Vagina (tissue), 2 donors: ENCODE data around the gene PKD1. TPM values are rescaled to one million over a fixed set of nuclear protein-coding genes. Genes with fewer than 3 reads are reported as not detected.
"Not testable (repeated sequence)": the region's sequence is repeated elsewhere in the genome, so short reads cannot be mapped to it uniquely, and the experiment has no call there.

ENCODE experiments used
- DNase-seq, 2 donors: peaks; one replicate each; pipeline ENCODE4 v3.0.0-alpha.2; 2017; ENCODE audit errors: extremely low spot score in 2 of 2
- H3K27ac ChIP-seq: fragments of 200-600 bp; sonication (generic); one replicate; pipeline ENCODE4 v1.5.1; 2019
- H3K27me3 ChIP-seq: fragments of 200-600 bp; sonication (generic); one replicate; pipeline ENCODE4 v1.5.1; 2019
- H3K36me3 ChIP-seq, 2 donors: fragments of 200-600 bp; sonication (generic); one replicate each; pipeline ENCODE4 v1.5.1; 2017 to 2019
- H3K4me1 ChIP-seq: fragments of 200-600 bp; sonication (generic); one replicate; pipeline ENCODE4 v1.5.1; 2019
- H3K4me3 ChIP-seq, 2 donors: fragments of 200-600 bp; sonication (generic); 1 replicate in 1 of 2; 2 replicates in 1 of 2; pipeline ENCODE4 v1.5.1; 2016 to 2019
- H3K9me3 ChIP-seq: fragments of 200-600 bp; sonication (generic); one replicate; pipeline ENCODE4 v1.5.1; 2019
- POLR2A ChIP-seq, 2 donors: fragments of 450-650 bp; IDR thresholded peaks; one replicate each; pipeline ENCODE4 v1.6.1; 2017; ENCODE audit warnings: antibody characterized with exemption in 2 of 2, mild to moderate bottlenecking in 2 of 2, moderate library complexity in 2 of 2
- POLR2AphosphoS5 ChIP-seq, 2 donors: sonication (generic); formaldehyde crosslinking; IDR thresholded peaks; one replicate each; pipeline ENCODE4 v1.9.0; 2017; ENCODE audit warnings: antibody characterized with exemption in 2 of 2, mild to moderate bottlenecking in 2 of 2, low read depth in 1 of 2; ENCODE audit not compliant: insufficient read depth in 1 of 2
- intact Hi-C: fragments of 100-400 bp; cut with DNase I; formaldehyde crosslinking; loops from one replicate; pipeline ENCODE4 v1.15.1; 2023
- total RNA-seq: library from RNA; depleted of rRNA; stranded (reverse); fragments of >200 nt; gene quantifications from one replicate; pipeline ENCODE4 v1.2.3, GENCODE V29; 2016
- TF ChIP-seq, protein P1 (sequence below), 3 experiments: fragments of 450-650 bp in 2 of 3; fragments of 200-600 bp in 1 of 3; sonication (generic) in 1 of 3; IDR thresholded peaks; one replicate each; pipeline ENCODE4 v1.5.1; 2017 to 2019; ENCODE audit warnings: antibody characterized with exemption in 3 of 3, mild to moderate bottlenecking in 2 of 3, moderate library complexity in 2 of 3

PKD1 gene
- 153 TPM for total RNA-seq

DNA sequence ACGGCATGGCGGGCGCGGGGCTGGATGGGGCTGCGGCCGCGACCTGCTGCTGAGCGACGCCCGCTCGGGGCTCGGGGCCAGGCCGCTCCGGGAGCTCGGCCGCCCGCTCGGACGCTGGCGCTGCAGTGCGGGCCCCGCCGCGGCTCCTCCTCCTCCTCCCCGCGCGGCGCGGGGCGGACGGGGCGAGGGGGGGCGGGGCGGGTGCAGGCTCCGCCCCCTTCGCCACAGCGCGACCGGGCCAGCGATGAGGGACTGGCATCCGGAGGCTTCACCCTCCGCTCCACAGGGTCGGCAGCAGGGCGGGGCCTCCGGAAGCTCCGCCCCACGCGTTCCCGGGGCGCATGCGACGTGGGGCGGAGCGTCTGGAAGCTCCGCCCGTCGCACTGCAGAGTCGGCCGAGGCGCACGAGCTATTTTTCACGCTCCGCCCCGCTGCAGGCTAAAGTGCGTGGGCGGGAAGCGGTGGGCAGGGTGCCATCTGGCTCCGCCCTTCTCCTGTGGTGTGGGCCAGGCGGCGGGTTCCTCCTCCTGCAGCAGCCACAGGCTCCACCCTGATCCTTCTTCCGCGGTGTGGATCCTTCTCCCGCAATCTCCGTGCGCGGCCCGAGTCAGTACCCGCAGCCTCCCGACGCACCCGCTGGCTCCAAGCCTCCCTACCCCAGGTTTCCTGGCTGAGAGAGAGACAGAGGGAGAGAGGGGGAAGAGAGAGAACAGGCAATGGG, at the start of gene PKD1:
PKD1 (minus strand) TSS at position 129 of the 721 bp plus-strand sequence. CDS start 209 bp downstream, outside the sequence.
- intact Hi-C loops, H3K27me3 ChIP-seq, H3K9me3 ChIP-seq, H3K36me3 ChIP-seq: not testable (repeated sequence)
- DNase-seq: peak in 1 of 2 donors; percentile 91
- Histone ChIP-seq H3K27ac (peak within 1 kb of the TSS; percentile 75), H3K4me1 (peaks cover 30% of the 10 kb centered on the region), H3K4me3 (peak within 1 kb of the TSS; percentile 52 to 60)
- peak in 1 of 2 donors; percentile 67 for TF ChIP-seq POLR2A (IDR thresholded peaks at IDR 0.05)
- TF ChIP-seq POLR2AphosphoS5 (IDR thresholded peaks at IDR 0.05; ENCODE audit: insufficient read depth in 1 of 2, low read depth in 1 of 2): peak; percentile 67 to 82

DNA sequence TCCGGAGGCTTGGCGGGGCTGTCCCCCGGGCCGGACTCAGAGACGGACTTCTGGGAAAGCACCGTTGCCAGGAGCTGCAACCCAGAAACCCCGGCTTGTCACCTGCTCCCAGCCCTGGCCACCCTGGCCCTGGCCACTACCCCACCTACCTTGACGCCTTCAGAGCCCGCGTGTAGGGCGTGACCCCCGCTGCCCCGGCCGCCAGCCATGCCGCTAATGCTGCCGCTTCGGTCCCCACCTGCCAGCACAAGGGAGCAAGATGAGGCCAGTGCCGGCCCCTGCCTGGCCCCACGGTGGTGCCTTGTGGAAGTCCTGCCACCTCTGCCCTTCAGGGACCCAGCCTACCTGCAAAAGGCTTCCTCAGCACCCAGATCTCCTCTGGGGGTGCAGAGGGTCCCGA, 49.3 kb upstream of the PKD1 start:
- no peak for DNase-seq
- H3K9me3 ChIP-seq: no peaks in the 10 kb centered on the region
- no peaks in the 10 kb centered on the region for H3K36me3 ChIP-seq
- H3K4me3 ChIP-seq: no peak overlapping the region
- intact Hi-C loops: no loop called here
- H3K27me3 ChIP-seq: no peaks in the 10 kb centered on the region
- no peak overlapping the region for H3K27ac ChIP-seq
- H3K4me1 ChIP-seq: no peaks in the 10 kb centered on the region
- TF ChIP-seq POLR2AphosphoS5 (IDR thresholded peaks at IDR 0.05; ENCODE audit: insufficient read depth in 1 of 2, low read depth in 1 of 2) (no peak), POLR2A (IDR thresholded peaks at IDR 0.05) (no peak)
- TF ChIP-seq, protein P1, sequence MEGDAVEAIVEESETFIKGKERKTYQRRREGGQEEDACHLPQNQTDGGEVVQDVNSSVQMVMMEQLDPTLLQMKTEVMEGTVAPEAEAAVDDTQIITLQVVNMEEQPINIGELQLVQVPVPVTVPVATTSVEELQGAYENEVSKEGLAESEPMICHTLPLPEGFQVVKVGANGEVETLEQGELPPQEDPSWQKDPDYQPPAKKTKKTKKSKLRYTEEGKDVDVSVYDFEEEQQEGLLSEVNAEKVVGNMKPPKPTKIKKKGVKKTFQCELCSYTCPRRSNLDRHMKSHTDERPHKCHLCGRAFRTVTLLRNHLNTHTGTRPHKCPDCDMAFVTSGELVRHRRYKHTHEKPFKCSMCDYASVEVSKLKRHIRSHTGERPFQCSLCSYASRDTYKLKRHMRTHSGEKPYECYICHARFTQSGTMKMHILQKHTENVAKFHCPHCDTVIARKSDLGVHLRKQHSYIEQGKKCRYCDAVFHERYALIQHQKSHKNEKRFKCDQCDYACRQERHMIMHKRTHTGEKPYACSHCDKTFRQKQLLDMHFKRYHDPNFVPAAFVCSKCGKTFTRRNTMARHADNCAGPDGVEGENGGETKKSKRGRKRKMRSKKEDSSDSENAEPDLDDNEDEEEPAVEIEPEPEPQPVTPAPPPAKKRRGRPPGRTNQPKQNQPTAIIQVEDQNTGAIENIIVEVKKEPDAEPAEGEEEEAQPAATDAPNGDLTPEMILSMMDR (IDR thresholded peaks at IDR 0.05): no peak

DNA sequence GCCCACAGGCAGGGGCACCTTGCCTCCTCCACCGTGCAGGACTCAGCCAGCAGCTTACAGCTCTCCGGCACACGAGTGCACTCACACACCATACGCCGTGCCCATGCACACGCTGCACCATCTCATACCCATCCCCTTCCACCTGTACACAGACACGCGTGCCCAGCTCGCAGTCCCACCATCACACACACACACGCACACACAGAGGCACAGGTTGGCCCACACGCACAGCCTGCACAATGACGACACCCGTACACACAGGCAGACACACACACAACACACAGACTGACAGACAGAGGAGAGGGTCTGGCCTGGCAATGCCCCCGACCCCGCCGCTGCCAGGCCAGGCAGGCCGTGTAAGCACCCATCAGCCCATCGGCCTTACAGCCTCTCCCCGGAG, 48.6 kb upstream of the PKD1 start:
- intact Hi-C loops: no loop called here

DNA sequence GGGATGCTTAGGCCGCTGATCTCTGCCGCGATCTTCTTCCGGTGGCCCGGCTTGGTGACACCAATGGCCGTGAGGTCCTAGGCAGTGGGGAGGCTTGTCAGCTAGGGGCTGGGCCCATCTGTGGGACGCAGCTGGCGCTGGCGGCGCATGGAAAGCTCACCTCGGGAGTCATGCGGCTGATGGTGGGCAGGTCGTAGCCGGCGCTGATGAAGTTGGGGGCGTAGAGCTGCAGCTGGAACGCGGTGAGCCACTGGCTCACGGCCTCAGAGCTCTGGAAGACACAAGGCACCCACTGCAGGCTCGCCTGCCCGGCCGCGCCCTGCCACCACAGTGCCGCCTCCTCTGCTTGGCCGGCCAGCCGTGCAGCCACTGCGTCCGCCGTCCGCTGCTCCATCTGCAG, 48.0 kb upstream of the PKD1 start:
- no peaks in the 10 kb centered on the region for H3K36me3 ChIP-seq
- H3K9me3 ChIP-seq: no peaks in the 10 kb centered on the region
- no peak for DNase-seq
- intact Hi-C loops: no loop called here
- no peaks in the 10 kb centered on the region for H3K27me3 ChIP-seq
- TF ChIP-seq POLR2A (IDR thresholded peaks at IDR 0.05): no peak
- TF ChIP-seq, protein P1 (IDR thresholded peaks at IDR 0.05): no peak
- TF ChIP-seq POLR2AphosphoS5 (IDR thresholded peaks at IDR 0.05; ENCODE audit: insufficient read depth in 1 of 2, low read depth in 1 of 2): no peak
- no peak overlapping the region for H3K27ac ChIP-seq
- H3K4me1 ChIP-seq: peaks cover 6% of the 10 kb centered on the region
- no peak overlapping the region for H3K4me3 ChIP-seq

More for the DNA sequence above, 48.6 kb upstream of the PKD1 start:
- DNase-seq: no peak
- Histone ChIP-seq H3K27ac (no peak overlapping the region), H3K27me3 (no peaks in the 10 kb centered on the region), H3K4me1 (peaks cover 4% of the 10 kb centered on the region), H3K9me3 (no peaks in the 10 kb centered on the region), H3K36me3 (no peaks in the 10 kb centered on the region), H3K4me3 (no peak overlapping the region)
- TF ChIP-seq, protein P1 (IDR thresholded peaks at IDR 0.05): no peak
- no peak for TF ChIP-seq POLR2A (IDR thresholded peaks at IDR 0.05)

DNA sequence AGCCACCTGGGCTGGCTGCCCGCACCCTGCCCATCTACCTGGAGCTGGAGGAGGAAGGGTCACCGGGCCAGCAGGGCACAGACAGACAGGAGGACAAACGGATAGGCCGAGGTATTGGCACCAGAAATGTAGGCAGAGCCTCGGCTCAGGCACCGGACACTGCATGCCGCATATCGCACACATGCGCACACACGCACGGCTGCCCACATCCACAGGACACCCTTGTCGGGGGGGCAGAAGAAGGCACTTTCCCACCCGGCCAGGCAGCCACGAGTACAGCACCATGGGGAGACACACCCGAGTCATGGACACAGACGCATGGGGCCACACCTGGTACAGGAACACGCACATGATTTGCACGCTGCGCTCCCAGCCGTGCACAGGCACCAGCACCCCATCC, 46.3 kb upstream of the PKD1 start:
- DNase-seq: no peak
- Histone ChIP-seq H3K27me3 (no peaks in the 10 kb centered on the region), H3K27ac (no peak overlapping the region), H3K36me3 (no peaks in the 10 kb centered on the region), H3K4me1 (peaks cover 6% of the 10 kb centered on the region), H3K4me3 (no peak overlapping the region), H3K9me3 (no peaks in the 10 kb centered on the region)
- TF ChIP-seq, protein P1 (IDR thresholded peaks at IDR 0.05): no peak
- no peak for TF ChIP-seq POLR2A (IDR thresholded peaks at IDR 0.05)
- no peak for TF ChIP-seq POLR2AphosphoS5 (IDR thresholded peaks at IDR 0.05; ENCODE audit: insufficient read depth in 1 of 2, low read depth in 1 of 2)
- intact Hi-C loops: no loop called here
